Ishikawa (cell line): ENCODE data around the gene PTGFRN.

ENCODE experiments used
- CREB1 ChIP-seq: IDR thresholded peaks from 2 replicates; pipeline ENCODE4 v1.6.1; 2012; ENCODE audit warnings: low read depth
- EGR1 ChIP-seq: IDR thresholded peaks from 2 replicates; pipeline ENCODE4 v1.6.1; 2012
- EP300 ChIP-seq: IDR thresholded peaks from 2 replicates; pipeline ENCODE4 v1.6.1; 2012; ENCODE audit warnings: borderline replicate concordance
- FOXM1 ChIP-seq: IDR thresholded peaks from 2 replicates; pipeline ENCODE4 v1.6.1; 2012; ENCODE audit warnings: low read depth, borderline replicate concordance
- MAX ChIP-seq: IDR thresholded peaks from 2 replicates; pipeline ENCODE4 v1.6.1; 2012
- NFIC ChIP-seq: IDR thresholded peaks from 2 replicates; pipeline ENCODE4 v1.6.1; 2012
- RAD21 ChIP-seq: IDR thresholded peaks from 2 replicates; pipeline ENCODE4 v1.6.1; 2012; ENCODE audit warnings: low read depth
- REST ChIP-seq: IDR thresholded peaks from 2 replicates; pipeline ENCODE4 v1.6.1; 2012; ENCODE audit warnings: low read depth, mild to moderate bottlenecking
- TAF1 ChIP-seq: IDR thresholded peaks from 2 replicates; pipeline ENCODE4 v1.6.1; 2012; ENCODE audit warnings: low read depth, mild to moderate bottlenecking
- TCF12 ChIP-seq: IDR thresholded peaks from 2 replicates; pipeline ENCODE4 v1.6.1; 2012; ENCODE audit warnings: low read depth
- USF1 ChIP-seq: IDR thresholded peaks from 2 replicates; pipeline ENCODE4 v1.6.1; 2012
- YY1 ChIP-seq: IDR thresholded peaks from 2 replicates; pipeline ENCODE4 v1.6.1; 2012; ENCODE audit warnings: low read depth
- ZBTB7A ChIP-seq: IDR thresholded peaks from 2 replicates; pipeline ENCODE4 v1.6.1; 2012; ENCODE audit warnings: low read depth

- TF ChIP-seq FOXM1 (no peak), RAD21 (no peak), MAX (no peak), EP300 (no peak), CREB1 (no peak), TCF12 (no peak), REST (no peak), TAF1 (no peak), USF1 (0 out of 2 replicates have a peak, but pooled peaks have one; percentile 21), ZBTB7A (no peak), EGR1 (no peak), NFIC (no peak), YY1 (no peak)
Measured at GRCh38 chr1:116882866-116883265, 26.9 kb upstream of the PTGFRN start.
